HCT116 (cell line): ENCODE data around the gene PLCD3. TPM values are rescaled to one million over a fixed set of nuclear protein-coding genes. Genes with fewer than 3 reads are reported as not detected.

Experiments
- ATAC-seq: fragments of 200-7000 bp; cut with Tn5 transposase; 2 replicates; pipeline ENCODE4 v1.9.1; 2020; ENCODE audit warnings: mild to moderate bottlenecking, moderate library complexity
- BruUV-seq: library from RNA; stranded (reverse); fragments of 400-500 nt; replicated peaks from 2 replicates; lab custom pipeline; 2021; lab: Mats Ljungman, UMichigan
- CTCF ChIA-PET: fragments of 300-600 bp; sonication (Branson Sonifier 250); formaldehyde crosslinking; loops from one replicate; lab custom pipeline; 2021; ENCODE audit warnings: antibody characterized with exemption; lab: Charles Lee
- POLR2A ChIA-PET: fragments of 300-600, 350-600 bp; sonication (Branson Sonifier 250); formaldehyde crosslinking; loops from one replicate; lab custom pipeline; 2021; ENCODE audit warnings: antibody characterized with exemption; lab: Charles Lee
- RAD21 ChIA-PET, 2 experiments: fragments of 300-600 bp; sonication (Branson Sonifier 250); formaldehyde crosslinking; loops; one replicate each; lab custom pipeline; 2023; ENCODE audit warnings: low total read pairs in 2 of 2; ENCODE audit not compliant: uncharacterized antibody in 2 of 2, unreplicated experiment in 2 of 2, low non-redundant PET in 1 of 2; lab: Charles Lee
- DNase-seq: peaks from one replicate; pipeline ENCODE4 v3.0.0-alpha.2; 2010; ENCODE audit warnings: low read depth, low spot score
- H2AFZ ChIP-seq: fragments of 200-600 bp; shearing (Covaris generic), sonication (generic); 2 replicates; pipeline ENCODE4 v1.6.1; 2017; ENCODE audit warnings: low read depth, mixed run types, mixed read lengths, antibody characterized with exemption, low read length; ENCODE audit not compliant: poor library complexity, severe bottlenecking
- H3K27ac ChIP-seq: 2 replicates; pipeline ENCODE4 v1.5.1; 2012; ENCODE audit warnings: low read depth, low read length
- H3K27me3 ChIP-seq: fragments of 200-600 bp; sonication (generic); 2 replicates; pipeline ENCODE4 v1.6.1; 2016; ENCODE audit warnings: mixed run types, low read length, mixed read lengths; ENCODE audit not compliant: insufficient read depth
- H3K36me3 ChIP-seq, 2 experiments: fragments of 200-500 bp in 1 of 2; fragments of 200-600 bp in 1 of 2; sonication (Bioruptor generic) in 1 of 2; sonication (generic) in 1 of 2; 2 replicates each; pipeline versions ENCODE4 v1.5.1 to v1.6.1; 2014 to 2016; ENCODE audit warnings: low read length in 2 of 2, inconsistent platforms in 1 of 2, mixed read lengths in 1 of 2, mixed run types in 1 of 2; ENCODE audit not compliant: insufficient read depth in 2 of 2, control insufficient read depth in 1 of 2
- H3K4me1 ChIP-seq, 2 experiments: fragments of 200-600 bp in 1 of 2; sonication (generic) in 1 of 2; 2 replicates each; pipeline versions ENCODE4 v1.5.1 to v1.6.1; 2012 to 2017; ENCODE audit warnings: low read length in 2 of 2, inconsistent platforms in 1 of 2, mild to moderate bottlenecking in 1 of 2, mixed read lengths in 1 of 2, mixed run types in 1 of 2, moderate library complexity in 1 of 2; ENCODE audit not compliant: insufficient read depth in 2 of 2, control insufficient read depth in 1 of 2
- H3K4me2 ChIP-seq: fragments of 200-600 bp; sonication (generic); 2 replicates; pipeline ENCODE4 v1.6.1; 2017; ENCODE audit warnings: mixed run types, low read length, mixed read lengths
- H3K4me3 ChIP-seq, 2 experiments: fragments of 200-600 bp in 1 of 2; sonication (generic) in 1 of 2; replicated peaks in 1 of 2; 2 replicates each; pipeline ENCODE4 v1.5.1; 2011 to 2016; ENCODE audit warnings: low read length in 2 of 2, control low read depth in 1 of 2, low read depth in 1 of 2, mild to moderate bottlenecking in 1 of 2, mixed read lengths in 1 of 2, mixed run types in 1 of 2
- H3K79me2 ChIP-seq: fragments of 200-600 bp; sonication (generic); 2 replicates; pipeline ENCODE4 v1.6.1; 2017; ENCODE audit warnings: mild to moderate bottlenecking, mixed run types, low read length, moderate library complexity, mixed read lengths; ENCODE audit not compliant: insufficient read depth
- H3K9ac ChIP-seq: fragments of 200-600 bp; sonication (generic); 2 replicates; pipeline ENCODE4 v1.6.1; 2016; ENCODE audit warnings: low read length, mixed read lengths
- H3K9me2 ChIP-seq: fragments of 200-600 bp; sonication (generic), shearing (Covaris generic); 2 replicates; pipeline ENCODE4 v1.6.1; 2017; ENCODE audit warnings: mixed run types, mild to moderate bottlenecking, moderate library complexity; ENCODE audit not compliant: insufficient read depth
- H3K9me3 ChIP-seq, 2 experiments: fragments of 200-500 bp in 1 of 2; fragments of 200-600 bp in 1 of 2; sonication (Bioruptor generic) in 1 of 2; sonication (generic) in 1 of 2; 2 replicates each; pipeline ENCODE4 v1.6.1; 2014 to 2017; ENCODE audit warnings: low read length in 2 of 2, mixed read lengths in 2 of 2, inconsistent platforms in 1 of 2, low read depth in 1 of 2, mild to moderate bottlenecking in 1 of 2, mixed run types in 1 of 2, moderate library complexity in 1 of 2; ENCODE audit not compliant: control insufficient read depth in 1 of 2, insufficient read depth in 1 of 2
- H4K20me1 ChIP-seq: fragments of 200-600 bp; sonication (generic), shearing (Covaris generic); 2 replicates; pipeline ENCODE4 v1.6.1; 2017; ENCODE audit warnings: mixed run types, mild to moderate bottlenecking, moderate library complexity; ENCODE audit not compliant: insufficient read depth
- CEBPB ChIP-seq: IDR thresholded peaks from 2 replicates; pipeline ENCODE4 v1.6.1; 2012; ENCODE audit warnings: low read depth
- EGR1 ChIP-seq: IDR thresholded peaks from 2 replicates; pipeline ENCODE4 v1.6.1; 2012; ENCODE audit warnings: low read depth
- ELF1 ChIP-seq: IDR thresholded peaks from 2 replicates; pipeline ENCODE4 v1.6.1; 2012; ENCODE audit warnings: low read depth, borderline replicate concordance
- FOSL1 ChIP-seq: IDR thresholded peaks from 2 replicates; pipeline ENCODE4 v1.6.1; 2012; ENCODE audit warnings: low read depth
- JUND ChIP-seq: IDR thresholded peaks from 2 replicates; pipeline ENCODE4 v1.6.1; 2012
- POLR2A ChIP-seq: IDR thresholded peaks from 2 replicates; pipeline ENCODE4 v1.7.0; 2011; ENCODE audit warnings: borderline replicate concordance; ENCODE audit not compliant: insufficient read depth, insufficient read length; ENCODE audit errors: extremely low read depth
- RAD21 ChIP-seq: IDR thresholded peaks from 2 replicates; pipeline ENCODE4 v1.6.1; 2012; ENCODE audit warnings: low read depth, mild to moderate bottlenecking
- SIN3A ChIP-seq: IDR thresholded peaks from 2 replicates; pipeline ENCODE4 v1.6.1; 2012; ENCODE audit warnings: low read depth
- SRF ChIP-seq: IDR thresholded peaks from 2 replicates; pipeline ENCODE4 v1.6.1; 2012; ENCODE audit warnings: low read depth
- TCF7L2 ChIP-seq: IDR thresholded peaks from 2 replicates; pipeline ENCODE4 v1.7.0; 2011; ENCODE audit warnings: borderline replicate concordance, inconsistent platforms; ENCODE audit not compliant: insufficient read depth, insufficient read length; ENCODE audit errors: extremely low read depth
- YY1 ChIP-seq: IDR thresholded peaks from 2 replicates; pipeline ENCODE4 v1.6.1; 2011; ENCODE audit warnings: low read length, low read depth, moderate library complexity, mild to moderate bottlenecking; ENCODE audit not compliant: insufficient replicate concordance; ENCODE audit errors: extremely low read depth
- ZFX ChIP-seq: fragments of 450-650 bp; IDR thresholded peaks from 2 replicates; pipeline ENCODE4 v1.6.1; 2017
- ZNF274 ChIP-seq: fragments of 200-500 bp; sonication (Bioruptor generic); IDR thresholded peaks from 2 replicates; pipeline ENCODE4 v1.6.1; 2014; ENCODE audit warnings: mild to moderate bottlenecking, low read depth, low read length, inconsistent platforms
- intact Hi-C: fragments of 100-400 bp; cut with micrococcal nuclease; formaldehyde crosslinking; loops from 2 replicates; pipeline ENCODE4 v1.10.0; 2022
- total RNA-seq: library from RNA; stranded (reverse); gene quantifications from one replicate; pipeline ENCODE4 v1.2.1, GENCODE V29; 2021; ENCODE audit not compliant: unreplicated experiment
- TF ChIP-seq, protein P1 (sequence below): IDR thresholded peaks from 2 replicates; pipeline ENCODE4 v1.6.1; 2012; ENCODE audit warnings: low read depth

Gene PLCD3
- total RNA-seq, 1 experiment from 2014 or later, result 197 TPM

DNA sequence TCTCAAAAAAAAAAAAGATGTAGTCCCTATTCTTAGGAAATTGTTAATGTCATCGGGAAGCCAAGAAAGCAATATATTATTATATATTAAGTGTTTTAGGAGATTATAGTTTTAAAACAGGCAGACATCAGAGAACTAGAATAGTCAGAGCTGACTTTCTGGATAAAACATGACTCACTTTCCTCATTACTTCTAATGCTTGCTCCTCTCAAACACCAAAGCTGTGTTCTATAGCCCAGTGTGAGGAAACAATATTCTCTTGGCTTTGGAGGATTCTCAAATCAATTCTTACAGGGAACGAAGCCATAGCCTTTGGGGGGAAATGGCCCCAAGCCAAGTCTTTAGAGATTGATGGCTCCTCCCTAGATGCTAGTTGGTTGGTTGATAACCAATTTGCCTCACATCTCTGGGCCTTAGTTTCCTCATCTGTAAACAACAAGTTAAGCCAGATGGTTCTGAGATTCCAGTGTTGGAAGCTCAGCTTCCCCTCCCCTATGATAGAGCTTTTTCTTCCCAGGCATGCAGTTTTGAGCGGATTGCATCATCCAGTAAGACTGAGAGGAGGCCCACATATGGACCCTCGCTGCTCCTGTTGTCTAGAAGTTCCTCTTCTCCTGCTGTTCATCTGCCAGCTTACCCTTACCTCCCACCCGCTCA lies 58.8 kb downstream of the PLCD3 start:
- ChIA-PET CTCF (no interaction called here), RAD21 (no interaction called here), POLR2A (interaction anchor here (1.0 kb wide), 1 partner anchor 13 kb away, joined by 4 read pairs; the partner anchor contains the start of gene NMT1)
- H3K4me2 ChIP-seq, result no peak overlapping the region
- H3K27ac ChIP-seq, result no peak overlapping the region
- no peaks in the 10 kb centered on the region for H3K9me3 ChIP-seq
- BruUV-seq, result no TSS peak
- peaks cover 92% of the 10 kb centered on the region for H3K79me2 ChIP-seq
- H3K4me1 ChIP-seq, result peaks cover 0 to 13% of the 10 kb centered on the region in 2 experiments; a peak in 3 of 4 replicates
- DNase-seq (no peak), ATAC-seq (no peak)
- no peak overlapping the region for H3K9ac ChIP-seq
- no peaks in the 10 kb centered on the region for H3K9me2 ChIP-seq
- H3K4me3 ChIP-seq, result no peak overlapping the region
- H4K20me1 ChIP-seq, result no peaks in the 10 kb centered on the region; the same call in 1 of the 2 replicates
- H3K27me3 ChIP-seq, result no peaks in the 10 kb centered on the region
- H2AFZ ChIP-seq, result no peak overlapping the region
- intact Hi-C loops, result no loop called here
- TF ChIP-seq, protein P1, sequence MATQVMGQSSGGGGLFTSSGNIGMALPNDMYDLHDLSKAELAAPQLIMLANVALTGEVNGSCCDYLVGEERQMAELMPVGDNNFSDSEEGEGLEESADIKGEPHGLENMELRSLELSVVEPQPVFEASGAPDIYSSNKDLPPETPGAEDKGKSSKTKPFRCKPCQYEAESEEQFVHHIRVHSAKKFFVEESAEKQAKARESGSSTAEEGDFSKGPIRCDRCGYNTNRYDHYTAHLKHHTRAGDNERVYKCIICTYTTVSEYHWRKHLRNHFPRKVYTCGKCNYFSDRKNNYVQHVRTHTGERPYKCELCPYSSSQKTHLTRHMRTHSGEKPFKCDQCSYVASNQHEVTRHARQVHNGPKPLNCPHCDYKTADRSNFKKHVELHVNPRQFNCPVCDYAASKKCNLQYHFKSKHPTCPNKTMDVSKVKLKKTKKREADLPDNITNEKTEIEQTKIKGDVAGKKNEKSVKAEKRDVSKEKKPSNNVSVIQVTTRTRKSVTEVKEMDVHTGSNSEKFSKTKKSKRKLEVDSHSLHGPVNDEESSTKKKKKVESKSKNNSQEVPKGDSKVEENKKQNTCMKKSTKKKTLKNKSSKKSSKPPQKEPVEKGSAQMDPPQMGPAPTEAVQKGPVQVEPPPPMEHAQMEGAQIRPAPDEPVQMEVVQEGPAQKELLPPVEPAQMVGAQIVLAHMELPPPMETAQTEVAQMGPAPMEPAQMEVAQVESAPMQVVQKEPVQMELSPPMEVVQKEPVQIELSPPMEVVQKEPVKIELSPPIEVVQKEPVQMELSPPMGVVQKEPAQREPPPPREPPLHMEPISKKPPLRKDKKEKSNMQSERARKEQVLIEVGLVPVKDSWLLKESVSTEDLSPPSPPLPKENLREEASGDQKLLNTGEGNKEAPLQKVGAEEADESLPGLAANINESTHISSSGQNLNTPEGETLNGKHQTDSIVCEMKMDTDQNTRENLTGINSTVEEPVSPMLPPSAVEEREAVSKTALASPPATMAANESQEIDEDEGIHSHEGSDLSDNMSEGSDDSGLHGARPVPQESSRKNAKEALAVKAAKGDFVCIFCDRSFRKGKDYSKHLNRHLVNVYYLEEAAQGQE, result no peak
- no peak for TF ChIP-seq CEBPB
- no peak for TF ChIP-seq ZFX
- TF ChIP-seq YY1, result no peak
- TF ChIP-seq SIN3A, result no peak
- TF ChIP-seq EGR1, result no peak
- no peak for TF ChIP-seq TCF7L2
- TF ChIP-seq ELF1, result no peak
- TF ChIP-seq JUND, result no peak
- TF ChIP-seq ZNF274, result no peak
- TF ChIP-seq POLR2A, result no peak
- no peak for TF ChIP-seq SRF
- no peak for TF ChIP-seq RAD21
- TF ChIP-seq FOSL1, result no peak
- H3K36me3 ChIP-seq, result peaks cover 6 to 17% of the 10 kb centered on the region in 2 experiments; a peak in 2 of 4 replicates
